A172 (cell line): ENCODE data around the gene GDPGP1. TPM values are rescaled to one million over a fixed set of nuclear protein-coding genes. Genes with fewer than 3 reads are reported as not detected.

Source experiments
- DNase-seq: peaks from one replicate; pipeline ENCODE4 v3.0.0-alpha.2; 2015; ENCODE audit warnings: low spot score
- total RNA-seq: library from RNA; depleted of rRNA; stranded (reverse); fragments of >200 nt; shearing (Covaris generic); gene quantifications from 2 replicates; pipeline ENCODE4 v1.2.3, GENCODE V29; 2014

The GDPGP1 gene
- total RNA-seq, 1 experiment from 2014 or later = 5.7 TPM

DNA sequence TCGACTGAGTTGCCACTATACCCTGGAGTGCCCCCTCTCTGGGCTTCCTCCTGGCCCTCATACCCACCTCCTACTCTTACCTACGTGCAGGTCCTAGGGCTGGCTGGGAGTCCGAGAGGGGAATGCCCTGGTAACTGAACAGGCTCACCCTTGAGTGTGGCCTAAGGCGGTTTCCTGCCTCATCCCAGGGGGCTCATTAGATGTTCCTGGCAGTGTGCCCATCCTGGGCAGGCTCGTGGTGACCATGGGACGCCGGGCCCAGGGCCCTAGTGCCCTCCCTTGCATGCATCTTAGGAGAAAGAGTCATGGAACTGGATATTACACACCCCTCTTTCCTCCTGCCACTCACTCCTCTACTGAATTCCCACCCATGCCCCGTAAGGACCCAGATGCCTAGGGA is 30.1 kb upstream of the GDPGP1 start:
- peak; percentile 32 for DNase-seq

DNA sequence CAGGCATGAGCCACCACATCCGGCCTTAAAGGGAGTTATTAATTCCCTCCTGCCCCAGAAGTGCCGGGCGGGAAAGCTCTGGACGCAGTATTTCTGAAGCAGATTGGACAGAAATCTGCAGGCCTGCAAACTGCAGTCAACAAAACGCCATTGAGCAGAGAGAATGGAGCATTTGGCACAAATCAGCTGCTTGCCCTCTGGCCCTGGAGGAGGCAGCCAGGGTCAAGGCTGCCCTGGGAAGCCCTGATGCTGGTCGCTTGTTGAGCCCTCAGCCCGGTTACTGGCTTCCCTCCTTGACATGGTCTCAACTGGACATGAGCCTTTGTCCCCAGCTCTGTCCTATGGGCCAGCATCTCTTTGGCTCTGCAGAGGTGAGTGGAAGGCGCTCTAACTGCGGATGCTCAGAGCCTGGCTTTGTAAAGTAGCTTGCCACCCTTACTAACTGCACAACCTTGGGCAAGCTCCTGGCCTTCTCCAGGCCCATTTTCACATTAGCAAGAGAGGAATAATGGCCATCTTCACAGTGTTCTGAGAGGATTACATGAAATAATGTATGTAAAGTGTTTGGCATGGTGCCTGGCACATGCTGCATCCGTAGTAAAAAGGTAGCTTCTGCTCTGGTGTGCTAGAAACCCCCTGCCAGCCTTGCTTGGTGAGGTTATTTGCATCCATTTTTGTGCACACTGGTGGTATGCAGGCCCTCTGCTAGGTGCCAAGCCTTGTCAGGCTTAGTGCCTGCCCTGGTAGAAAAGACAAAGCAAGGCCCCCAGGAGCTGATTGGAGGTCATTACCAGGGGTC is 28.8 kb upstream of the GDPGP1 start:
- no peak for DNase-seq

DNA sequence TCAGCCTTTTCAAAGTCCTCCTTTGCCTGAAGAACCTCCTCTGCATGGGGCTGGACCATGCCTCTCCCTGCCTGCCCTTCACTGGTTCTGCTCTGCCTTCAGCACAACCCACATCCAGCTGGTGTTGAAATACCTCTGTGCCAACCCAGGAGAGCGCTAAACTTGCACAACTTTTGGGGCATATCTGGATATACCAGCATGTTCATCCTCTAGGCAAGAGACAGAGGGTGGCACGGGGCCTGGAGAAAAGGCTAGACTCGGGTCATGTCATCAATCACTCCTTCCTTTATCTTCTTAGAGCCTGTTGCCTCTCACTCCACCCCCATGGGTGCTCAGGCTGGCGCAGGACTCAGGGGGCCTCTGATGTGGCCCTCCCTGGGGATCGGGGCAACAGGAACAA is 28.1 kb upstream of the GDPGP1 start:
- no peak for DNase-seq

DNA sequence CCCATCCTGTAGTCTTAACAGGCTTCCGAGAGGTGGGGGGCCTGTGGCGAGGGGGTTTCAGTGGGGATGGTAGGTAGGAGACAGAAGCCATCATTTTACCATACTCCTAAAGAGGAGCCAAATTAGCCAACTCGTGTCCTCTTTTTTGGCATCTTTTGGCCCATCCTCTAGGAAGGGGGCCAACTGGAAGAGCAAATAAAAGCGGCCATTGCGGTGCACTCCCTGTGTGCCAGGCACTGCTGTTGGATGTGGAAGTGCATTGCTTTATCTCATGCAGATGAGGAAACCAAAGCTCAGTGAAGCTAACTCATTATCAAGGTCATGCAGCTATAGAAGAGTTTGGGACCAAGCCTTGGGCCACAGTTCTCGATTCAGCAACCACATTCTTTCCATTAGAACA is 26.8 kb upstream of the GDPGP1 start:
- DNase-seq = no peak

DNA sequence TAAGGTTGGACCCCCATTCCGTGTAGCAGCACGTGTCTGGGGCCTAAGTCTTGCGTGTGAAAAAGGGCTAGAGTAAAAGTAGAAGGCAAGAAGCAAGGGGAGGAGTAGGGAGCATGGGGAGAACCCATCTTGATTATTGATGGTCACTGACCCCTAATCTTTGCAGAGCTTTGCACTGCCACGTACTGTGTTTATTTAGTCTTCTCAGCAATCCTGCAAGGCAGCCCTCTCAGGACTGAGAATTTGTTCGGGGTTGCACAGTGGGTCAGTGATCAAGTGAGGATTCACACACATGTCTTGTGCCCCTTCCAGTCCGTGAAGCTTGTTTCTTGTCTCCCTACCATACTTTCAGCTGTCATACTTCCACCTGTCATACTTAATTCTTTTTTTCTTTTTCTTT is 25.7 kb upstream of the GDPGP1 start:
- DNase-seq = no peak

DNA sequence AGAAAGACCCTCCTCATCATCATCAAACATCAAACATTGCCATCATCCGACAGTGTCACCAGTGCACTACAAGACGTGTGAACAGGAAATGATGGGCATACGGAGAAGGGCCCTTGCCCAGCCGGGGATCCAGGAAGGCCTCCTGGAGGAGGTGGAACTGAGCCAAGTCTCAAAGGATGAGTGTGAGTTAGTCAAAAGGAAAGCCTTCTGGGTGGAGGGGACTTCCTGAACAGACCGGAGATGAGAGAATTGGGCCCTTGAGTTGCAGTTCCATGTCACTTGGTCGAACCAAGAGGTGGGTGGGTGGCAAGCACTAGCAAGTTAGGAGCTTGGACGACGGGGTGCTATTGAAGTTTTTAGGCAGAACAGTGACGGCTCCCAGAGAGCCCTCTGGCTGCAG is 24.4 kb upstream of the GDPGP1 start:
- DNase-seq = peak; percentile 44

DNA sequence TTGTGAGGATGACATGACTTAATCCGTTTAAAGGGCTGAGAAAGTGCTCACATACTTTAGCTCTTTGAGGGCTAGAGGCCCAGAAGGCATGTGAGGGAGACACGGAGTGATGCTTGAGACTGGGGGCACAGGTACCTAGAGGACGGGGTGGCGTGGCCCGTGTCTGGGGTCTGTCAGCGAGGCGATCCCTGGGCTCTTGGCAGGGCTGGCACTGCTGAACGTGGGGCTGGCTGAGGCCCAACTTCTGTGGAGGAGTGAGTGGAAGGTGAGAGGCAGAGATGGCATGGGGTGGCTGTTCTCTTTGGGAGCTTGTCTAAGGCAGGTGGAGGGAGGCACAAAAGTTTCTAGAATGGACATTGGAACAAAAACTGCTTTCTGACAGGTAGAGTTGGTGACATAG is 23.4 kb upstream of the GDPGP1 start:
- DNase-seq = no peak

DNA sequence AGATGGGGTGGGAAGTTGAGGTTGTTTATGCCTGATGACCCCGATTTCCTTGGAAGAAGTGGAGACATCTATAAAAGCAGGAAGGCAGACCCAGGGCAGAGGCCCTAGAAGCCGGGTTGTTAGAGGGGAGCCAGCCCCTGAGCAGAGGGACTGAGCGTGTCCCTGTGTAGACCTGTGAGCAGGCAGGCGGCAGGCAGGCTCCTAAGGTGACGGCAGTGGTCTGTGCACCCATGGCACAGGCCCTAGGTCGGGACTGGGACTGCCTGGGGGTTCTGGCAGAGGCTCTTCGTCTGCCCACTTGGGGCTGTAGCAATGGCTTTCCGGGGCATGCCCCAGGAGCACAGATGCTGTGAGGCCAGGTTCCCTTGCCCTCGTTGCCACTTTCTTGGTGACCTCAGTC is 23.0 kb upstream of the GDPGP1 start:
- DNase-seq = no peak

DNA sequence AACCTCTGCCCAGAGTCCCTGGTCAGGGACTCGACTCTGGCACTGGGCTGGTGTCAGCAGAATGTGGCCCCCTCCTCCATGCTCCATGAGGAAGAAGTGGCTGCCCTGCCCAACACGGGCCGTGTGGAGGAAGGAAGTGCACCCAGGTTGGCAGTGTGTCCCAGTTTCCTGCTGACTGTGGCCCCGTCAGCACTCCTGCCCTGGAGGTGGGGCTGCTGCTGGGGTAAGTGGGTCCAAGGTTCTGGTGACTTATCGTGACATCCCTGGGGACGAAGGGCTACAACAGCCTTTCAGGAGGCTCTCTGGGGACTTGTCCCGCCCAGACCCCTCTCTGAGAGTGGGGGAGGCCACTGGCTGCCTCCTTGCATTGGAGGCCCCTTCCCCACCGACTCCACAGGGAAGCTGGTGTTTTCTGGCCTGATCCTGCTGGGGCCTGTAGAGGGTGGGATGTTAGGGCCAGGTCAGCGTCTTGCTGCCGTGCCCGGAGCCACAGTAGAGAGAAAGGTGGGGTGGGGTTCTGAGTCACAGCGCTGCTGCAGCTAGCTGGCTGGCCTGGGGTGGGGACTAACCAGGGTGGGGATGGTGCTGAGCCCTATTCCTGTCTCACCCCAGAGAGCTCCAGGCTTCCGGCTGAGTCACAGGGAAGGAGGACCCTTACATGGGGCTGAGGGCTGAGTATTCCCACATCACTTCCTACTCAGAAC is 22.4 kb upstream of the GDPGP1 start:
- peak; percentile 93 for DNase-seq

DNA sequence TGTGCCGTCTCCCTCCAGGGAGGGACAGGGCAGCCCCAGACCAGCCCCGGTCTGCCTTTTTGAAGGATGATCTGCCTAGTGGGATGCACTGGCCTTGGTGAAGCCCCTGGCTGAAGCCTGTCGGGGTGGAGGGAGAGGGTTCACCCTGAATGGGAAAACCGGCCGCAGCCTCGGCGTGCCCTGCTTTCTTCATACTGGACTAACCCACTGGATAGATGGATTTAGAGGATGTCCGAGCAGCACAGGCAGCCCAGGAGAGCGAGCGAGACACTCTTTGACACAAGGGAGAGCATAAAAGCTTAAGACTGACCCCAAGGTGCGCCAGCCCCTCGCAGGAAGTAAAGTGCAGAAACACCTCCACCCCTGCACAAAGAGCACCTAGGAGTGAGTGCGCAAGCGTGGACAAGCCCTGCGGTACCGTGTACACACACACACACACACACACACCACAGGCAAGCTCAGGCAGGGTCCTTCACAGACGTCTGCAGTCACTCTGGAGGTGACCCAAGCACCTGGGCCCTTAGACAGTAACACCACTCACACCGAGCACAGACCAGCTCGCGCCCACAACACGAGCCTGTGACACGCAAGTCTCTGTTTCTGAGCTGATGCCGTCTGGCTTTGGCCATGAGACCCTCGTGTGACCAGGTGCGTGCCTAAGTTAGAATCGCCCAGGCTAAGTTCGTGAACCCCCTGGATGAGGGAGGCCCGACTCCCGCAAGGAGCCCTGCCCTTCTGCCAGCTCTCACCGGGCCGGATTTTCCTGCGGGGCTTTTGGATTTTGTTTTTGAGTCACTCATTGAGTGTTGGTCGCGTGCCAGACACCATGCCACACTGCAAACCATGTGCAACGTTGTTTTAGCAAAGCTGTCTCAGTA is 21.5 kb upstream of the GDPGP1 start:
- no peak for DNase-seq

DNA sequence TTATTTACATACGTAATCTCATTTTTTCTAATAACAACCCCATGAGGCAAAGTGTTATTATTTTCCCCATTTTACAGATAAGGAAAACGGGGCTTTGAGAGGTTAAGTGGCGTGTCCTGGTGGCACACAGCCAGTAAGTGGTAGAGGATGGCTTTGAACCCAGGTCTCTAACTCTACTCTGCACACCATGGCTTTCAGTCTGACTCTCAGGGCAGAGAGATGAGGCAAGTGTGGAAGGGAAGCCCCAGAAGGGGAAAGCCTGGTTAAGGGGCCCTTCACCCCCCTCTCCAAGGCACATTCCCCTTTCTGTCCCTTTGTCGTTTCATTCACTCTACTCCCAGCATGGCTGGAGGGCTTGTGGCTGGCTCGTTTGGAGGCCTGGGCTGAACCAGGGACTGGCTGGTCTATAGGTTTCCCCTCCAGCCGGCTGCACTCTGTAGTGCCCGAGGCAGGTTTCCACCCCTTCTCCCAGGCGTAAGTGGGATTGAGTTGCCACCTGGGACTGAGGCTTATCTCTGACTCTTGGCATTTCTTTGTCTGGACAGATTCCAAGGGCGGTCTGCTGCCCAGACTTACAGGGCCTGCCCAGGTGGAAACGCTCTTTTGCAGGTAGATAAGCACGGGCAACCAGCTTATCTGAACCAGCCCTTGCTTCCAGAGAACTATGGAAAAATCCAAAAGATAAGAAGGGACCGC is 20.7 kb upstream of the GDPGP1 start:
- no peak for DNase-seq

DNA sequence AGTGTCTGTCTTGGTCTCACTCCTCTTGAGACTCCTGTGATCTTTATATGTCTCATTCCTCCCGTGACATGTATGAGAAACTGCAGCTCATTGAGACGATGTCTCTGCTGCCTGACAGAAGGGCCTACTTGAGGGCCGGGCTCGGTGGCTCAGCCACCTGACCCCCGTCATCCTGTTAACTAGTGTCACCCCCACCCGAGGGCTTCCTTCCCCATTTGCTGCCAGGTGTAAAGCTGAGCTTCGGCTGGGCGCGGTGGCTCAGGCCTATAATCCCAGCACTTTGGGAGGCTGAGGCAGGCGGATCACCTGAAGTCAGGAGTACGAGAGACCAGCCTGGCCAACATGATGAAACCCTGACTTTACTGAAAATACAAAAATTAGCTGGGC is 20.2 kb upstream of the GDPGP1 start:
- no peak for DNase-seq

DNA sequence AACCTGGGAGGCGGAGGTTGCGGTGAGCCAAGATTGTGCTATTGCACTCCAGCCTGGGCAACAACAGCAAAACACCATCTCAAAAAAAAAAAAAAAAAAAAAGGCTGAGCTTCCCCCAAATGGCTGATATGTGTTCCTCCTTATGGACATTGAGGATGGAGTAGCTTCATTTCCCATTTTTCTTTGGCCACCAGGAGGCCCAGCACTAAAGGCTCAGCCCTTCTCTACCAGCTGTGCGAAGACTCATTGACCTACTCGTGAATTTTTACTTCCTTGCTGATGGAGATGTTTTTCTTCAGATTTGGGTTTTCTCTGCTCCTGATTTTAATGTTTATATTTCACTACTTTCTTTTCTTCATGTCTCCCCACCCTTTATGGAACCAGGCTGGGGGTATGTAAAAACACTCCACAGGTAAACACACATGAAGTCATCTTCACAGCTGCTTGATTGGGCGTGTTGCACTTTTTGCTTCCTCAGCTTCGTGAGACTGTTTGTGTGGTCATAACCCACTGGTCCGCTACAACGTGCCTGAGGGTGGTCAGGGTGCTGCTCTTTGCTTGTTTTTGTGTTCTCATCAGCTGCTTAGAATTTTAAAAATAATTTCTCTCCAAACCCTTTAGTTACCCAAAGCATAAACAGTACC is 19.3 kb upstream of the GDPGP1 start:
- DNase-seq = no peak

DNA sequence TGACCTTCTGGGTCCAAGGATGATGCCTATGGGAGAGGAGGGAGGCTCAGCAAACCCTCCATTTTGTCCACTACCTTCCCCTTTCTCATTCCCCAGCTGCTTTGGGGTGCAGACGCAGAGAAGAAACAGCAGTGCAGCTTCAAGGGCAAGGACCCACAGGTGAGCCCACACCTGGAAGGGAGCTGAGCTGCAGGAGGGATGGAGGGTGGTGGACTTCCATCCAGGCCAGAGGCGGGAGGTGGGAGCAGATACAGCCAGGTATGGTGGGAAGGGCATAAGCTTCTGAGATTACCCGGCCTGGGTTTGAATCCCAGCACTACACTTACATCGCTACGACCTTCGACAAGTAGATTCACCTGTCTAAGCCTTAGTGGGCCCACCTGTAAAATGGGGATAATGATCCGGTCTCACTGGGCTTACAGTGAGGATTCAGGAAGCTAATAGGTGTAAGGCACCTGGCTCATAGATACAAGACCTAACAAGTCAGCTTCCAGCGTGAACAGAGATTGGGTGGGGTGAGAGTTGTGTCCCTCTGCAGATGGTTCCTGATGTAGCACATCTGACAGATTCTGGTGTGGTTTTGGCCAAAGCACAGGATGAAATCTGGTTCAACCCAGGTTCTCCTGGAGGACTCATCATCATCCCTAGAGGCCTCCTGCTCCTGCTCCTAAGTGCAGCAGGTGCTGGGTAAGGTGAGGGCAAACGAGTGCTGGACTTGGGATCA is 16.2 kb upstream of the GDPGP1 start:
- no peak for DNase-seq

DNA sequence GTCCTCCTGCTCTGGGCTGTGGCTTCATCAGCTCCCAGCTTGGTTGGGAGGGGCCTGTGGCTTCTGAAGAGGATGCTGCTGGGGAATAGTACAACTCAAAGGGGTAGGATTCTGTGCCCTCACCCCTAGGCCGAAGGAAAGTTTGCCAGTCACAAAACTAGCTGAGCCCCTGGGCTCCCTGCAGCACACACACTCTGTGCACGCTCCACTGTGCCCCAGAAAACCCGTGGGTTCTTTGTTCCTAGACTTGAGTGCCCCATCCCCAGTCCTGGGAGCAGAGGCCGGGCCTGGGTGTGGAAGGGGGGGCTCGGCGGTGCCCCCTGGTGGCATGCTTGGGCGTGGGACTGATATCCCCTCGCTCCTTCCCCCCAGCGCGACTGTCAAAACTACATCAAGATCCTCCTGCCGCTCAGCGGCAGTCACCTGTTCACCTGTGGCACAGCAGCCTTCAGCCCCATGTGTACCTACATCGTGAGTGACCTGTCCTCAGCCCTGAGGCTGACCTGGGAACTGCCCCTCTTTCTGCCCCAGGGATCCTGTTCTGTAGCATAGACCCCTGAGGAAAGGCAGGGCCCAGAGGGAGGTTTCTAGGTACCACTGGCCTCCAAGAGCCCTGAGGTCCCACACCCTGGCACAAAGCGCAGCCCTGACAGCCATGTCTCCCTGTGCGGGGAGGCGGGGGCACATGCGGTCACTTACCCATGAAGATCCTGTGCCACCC is 14.4 kb upstream of the GDPGP1 start:
- DNase-seq = no peak

DNA sequence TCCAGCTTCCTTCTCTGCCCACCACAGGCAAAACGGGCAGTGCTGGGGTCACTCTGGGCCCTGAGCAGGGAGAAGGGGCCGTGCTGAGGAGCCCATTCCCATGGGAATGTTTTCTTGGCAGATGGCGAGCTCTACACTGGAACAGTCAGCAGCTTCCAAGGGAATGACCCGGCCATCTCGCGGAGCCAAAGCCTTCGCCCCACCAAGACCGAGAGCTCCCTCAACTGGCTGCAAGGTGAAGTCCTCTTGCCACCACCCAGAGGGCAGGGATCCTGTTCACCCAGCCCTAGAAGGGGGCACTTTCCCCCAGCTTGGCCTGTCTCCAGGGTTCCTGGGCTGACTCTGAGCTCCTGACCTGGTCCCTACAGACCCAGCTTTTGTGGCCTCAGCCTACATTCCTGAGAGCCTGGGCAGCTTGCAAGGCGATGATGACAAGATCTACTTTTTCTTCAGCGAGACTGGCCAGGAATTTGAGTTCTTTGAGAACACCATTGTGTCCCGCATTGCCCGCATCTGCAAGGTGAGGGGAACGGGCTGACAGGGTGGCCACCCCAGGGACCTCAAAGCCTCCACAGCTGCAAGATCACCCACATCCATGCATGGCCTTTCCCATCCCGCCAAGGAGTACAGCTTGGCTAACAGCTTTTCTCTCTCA is 12.6 kb upstream of the GDPGP1 start:
- peak; percentile 78 for DNase-seq

DNA sequence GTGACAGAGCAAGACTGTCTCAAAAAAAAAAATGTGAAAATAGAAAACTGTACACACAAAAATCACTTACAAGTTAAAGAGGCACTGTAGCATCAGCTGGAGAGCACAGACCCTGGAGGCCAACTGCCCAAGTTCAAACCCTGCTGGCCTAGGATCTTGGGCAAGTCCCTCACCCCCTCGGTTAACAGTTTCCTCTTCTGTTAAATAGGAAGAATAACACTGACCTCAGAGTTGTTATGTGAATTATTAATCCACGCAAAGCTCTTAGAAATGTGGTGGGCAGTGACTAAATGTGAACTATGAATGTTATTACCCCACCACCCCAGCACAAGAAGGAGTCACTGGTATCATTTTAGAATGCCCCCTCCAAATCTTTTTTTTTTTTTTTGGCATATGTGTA is 11.5 kb upstream of the GDPGP1 start:
- no peak for DNase-seq

DNA sequence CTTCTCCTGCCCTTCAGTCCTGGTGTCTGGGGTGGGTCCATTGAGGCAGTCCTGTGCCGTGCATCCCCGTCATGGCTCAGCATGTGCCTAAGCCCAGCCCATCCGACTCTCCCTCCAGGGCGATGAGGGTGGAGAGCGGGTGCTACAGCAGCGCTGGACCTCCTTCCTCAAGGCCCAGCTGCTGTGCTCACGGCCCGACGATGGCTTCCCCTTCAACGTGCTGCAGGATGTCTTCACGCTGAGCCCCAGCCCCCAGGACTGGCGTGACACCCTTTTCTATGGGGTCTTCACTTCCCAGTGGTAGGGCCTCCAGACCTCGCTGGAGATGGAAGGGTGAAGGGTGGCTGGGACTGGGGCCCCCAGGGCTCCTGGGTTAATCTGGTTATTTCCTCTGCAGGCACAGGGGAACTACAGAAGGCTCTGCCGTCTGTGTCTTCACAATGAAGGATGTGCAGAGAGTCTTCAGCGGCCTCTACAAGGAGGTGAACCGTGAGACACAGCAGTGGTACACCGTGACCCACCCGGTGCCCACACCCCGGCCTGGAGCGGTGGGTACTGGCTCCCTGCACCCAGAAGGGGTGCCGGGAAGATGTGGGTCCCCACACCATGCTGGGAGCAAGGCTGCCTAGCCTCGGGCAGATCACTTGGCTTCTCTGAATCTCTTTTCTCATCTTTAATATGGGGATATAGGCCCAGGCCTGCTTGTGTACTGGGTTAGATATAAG is 10.4 kb upstream of the GDPGP1 start:
- no peak for DNase-seq

DNA sequence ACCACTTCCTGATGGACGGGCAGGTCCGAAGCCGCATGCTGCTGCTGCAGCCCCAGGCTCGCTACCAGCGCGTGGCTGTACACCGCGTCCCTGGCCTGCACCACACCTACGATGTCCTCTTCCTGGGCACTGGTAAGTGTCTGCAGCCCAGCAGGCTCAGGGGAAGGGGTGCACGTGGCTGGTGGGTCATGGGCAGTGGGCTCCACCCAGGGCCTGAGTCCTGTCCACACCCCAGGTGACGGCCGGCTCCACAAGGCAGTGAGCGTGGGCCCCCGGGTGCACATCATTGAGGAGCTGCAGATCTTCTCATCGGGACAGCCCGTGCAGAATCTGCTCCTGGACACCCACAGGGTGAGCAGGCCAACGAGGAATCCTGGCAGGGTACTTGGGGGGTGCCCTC is 9.0 kb upstream of the GDPGP1 start:
- no peak for DNase-seq
